CD4-positive, alpha-beta T cell treated with Interleukin-6 at 100 ng/mL for 8 hours (primary cell): ENCODE measurements around the gene GRID1.
"Not testable (repeated sequence)": the region's sequence is repeated elsewhere in the genome, so short reads cannot be mapped to it uniquely, and the experiment has no call there.

ENCODE experiments used
- DNase-seq: peaks from one replicate; pipeline ENCODE4 v3.0.0-alpha.2; 2020; ENCODE audit warnings: mixed read lengths, low spot score

Gene GRID1

DNA sequence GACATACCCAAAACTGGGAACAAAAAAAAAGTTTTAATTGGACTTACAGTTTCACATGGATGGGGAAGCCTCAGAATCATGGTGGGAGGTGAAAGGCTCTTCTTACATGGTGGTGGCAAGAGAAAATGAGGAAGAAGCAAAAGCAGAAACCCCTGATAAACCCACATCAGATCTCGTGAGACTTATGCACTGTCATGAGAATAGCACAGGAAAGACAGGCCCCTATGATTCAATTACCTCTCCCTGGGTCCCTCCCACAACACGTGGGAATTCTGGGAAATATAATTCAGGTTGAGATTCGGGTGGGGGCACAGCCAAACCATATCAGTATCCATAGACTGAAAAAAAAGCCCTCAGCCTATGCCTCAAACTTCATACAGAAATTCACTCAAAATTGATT, 647.2 kb downstream of the GRID1 start:
- no peak for DNase-seq

GRCh38 chr10:85713885-85714284, 652.7 kb downstream of the GRID1 start:
- DNase-seq: no peak

DNA sequence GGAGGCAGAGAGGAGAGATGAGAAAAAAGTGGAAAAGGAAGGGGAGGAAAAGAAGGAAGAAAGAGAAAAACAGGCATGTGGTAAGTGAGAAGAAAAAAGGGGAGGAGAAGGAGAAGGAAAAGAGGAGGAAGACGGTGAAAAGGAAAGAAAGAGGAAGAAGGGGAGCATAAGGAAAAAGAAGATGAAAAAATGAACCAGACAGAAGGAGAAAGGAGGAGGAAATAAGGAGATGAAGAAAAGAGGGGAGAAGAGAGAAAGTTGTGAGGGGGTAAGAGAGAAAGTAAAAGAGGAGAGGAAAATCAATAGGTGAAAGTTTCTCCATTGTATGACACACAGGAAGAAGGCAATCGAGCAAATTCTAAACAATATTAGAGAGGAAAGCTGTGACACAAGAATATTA, 663.8 kb downstream of the GRID1 start:
- no peak for DNase-seq

- DNase-seq: not testable (repeated sequence)
Measured at GRCh38 chr10:85699066-85699465, 667.5 kb downstream of the GRID1 start.

DNA sequence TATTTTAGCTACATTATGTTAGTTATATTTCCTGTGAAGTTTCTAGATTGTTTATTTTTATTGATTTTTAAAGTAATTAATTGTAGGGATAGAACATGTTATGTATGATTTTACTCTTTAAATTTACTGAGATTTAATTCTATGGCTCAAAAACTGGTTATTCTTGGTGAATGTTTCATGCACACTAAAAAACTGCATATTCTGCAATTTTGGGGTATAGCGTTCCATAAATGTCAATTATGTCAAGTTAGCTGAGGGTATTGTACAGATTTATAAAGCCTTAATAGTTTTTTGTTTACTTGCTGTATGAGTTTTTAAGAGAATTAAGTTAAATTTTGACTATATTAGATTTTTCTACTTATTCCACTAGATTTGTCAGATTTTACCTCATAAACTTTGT, 669.7 kb downstream of the GRID1 start:
- DNase-seq: no peak

DNA sequence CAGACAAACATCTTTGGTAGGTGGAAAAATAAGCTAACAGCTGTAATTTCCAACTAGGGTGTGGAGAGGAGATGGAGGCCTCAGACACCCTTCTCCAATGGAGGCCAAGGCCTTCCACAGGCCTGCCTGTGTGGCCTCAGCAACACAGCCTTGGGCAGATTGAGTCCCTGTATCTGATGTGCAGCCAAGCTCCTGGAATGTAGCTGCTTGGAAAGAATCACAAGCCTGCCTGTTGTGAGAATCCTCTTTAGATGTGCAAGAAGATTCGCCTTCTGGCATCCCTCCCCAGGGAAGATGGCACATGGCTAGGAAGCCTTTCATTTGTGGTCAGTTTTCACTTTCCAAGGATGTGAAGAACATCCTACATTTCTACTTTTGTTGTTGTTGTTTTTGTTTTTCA, 684.0 kb downstream of the GRID1 start:
- no peak for DNase-seq

GRCh38 chr10:85679710-85680109, 686.9 kb downstream of the GRID1 start:
- DNase-seq: no peak

DNA sequence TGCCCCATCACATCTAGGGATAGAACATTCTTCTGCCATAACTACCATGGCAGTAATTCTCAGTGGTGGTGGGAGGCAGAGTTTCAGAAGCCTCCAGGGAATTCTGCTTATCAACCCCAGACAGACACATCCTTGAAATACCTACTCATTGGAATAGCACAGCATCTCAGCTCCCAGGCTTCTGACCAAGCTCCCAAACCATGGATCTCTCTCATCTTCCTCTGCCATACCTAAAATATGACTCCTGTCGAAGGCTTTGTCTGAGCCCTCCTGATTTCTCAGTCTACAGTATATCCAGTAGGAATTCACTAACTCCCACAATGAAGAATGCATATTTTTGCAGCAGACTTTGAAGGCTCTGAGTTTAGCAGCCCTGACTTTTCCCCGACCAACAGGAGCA, 687.5 kb downstream of the GRID1 start:
- no peak for DNase-seq

DNA sequence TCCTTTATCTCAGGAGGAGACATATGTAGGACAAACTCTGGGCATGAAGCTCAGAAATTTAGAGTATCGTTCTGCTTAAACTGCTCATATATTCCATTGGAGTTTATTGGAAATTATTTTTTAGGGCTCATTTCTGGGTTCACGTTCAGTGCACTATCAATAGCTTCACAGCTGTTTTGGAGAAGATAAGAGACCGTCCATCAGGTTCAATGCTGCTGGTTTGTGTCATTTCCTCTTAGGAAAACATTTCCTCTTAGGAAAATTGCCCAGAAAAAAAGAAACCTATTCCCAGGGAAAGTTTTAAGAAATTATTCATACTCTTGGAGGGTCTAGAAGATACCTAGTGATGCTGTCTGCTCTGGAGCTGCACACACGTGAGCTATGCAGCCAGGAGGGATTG, 691.7 kb downstream of the GRID1 start:
- no peak for DNase-seq

DNA sequence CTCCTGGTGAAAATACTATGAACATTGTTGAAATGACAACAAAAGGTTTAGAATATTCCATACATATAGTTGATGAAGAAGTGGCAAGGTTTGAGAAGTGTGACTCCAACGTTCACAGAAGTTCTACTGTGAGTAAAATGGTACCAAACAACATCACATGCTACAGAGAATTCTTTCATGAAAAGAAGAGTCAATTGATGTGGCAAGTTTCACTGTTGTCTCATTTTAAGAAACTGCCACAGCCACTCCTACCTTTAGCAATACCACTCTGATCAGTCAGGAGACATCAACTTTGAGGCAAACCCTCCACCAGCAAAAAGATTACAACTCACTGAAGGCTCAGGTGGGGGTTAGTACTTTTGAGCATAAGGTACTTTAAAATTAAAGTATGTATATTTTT, 693.3 kb downstream of the GRID1 start:
- no peak for DNase-seq

GRCh38 chr10:85671530-85671929, 695.1 kb downstream of the GRID1 start:
- no peak for DNase-seq

DNA sequence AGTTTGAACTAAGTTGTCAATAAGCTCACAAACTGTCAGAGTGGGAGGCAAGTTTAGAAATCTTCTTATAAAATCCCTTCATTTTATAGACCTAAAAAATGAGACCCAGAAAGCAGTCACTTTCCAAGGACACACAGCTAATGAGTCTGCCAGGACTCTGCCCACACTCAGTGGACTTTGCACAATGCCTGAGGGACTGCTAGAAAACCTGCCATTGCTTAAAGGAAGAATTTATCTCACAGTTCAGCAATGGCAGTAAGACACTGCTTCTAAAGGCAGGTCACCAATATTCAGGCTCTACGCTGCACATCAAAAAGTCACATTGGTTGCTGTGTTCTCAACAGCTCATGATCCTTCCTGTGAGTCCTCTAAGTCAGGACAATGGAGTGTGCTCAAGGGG, 698.1 kb downstream of the GRID1 start:
- no peak for DNase-seq

- DNase-seq: no peak
Measured at GRCh38 chr10:85667638-85668233, 698.9 kb downstream of the GRID1 start.

DNA sequence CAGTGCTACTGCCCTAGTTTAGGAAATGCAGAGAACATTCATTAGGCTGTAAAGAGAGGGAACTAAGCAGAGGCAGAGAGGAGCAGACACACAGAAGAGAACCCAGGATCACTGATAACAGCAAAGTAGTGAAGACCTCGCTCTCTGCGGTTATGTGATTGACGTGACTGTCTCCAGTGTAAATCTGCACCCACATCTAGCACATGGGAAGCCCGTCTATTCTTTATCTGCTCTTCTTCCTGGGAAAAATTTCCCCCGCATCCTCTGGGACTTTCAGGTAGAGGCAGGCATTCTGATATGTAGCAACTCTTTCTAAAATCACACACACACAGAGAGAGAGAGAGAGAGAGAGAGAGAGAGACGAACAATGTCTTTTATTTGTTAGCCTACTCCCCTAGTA, 699.6 kb downstream of the GRID1 start:
- no peak for DNase-seq

DNA sequence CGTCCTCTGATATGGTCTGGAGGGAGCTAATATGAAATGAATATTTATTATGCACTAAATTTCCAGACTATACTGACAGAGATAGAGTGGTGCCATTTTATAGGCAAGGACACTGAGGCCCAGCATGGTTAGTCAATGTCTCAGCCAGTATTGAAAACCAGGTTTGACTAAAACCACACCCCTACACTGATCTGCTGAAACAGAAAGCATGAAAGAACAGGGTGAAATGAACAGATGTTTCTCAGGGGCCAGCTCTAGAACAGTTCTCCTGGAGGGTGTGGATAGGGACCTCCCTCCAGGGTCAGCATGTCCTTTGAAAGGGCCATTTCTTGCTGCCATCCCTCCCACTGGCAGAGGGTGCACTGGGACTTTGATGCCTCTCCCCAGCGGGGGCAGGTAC, 700.5 kb downstream of the GRID1 start:
- no peak for DNase-seq

GRCh38 chr10:85665681-85666080, 700.9 kb downstream of the GRID1 start:
- no peak for DNase-seq

DNA sequence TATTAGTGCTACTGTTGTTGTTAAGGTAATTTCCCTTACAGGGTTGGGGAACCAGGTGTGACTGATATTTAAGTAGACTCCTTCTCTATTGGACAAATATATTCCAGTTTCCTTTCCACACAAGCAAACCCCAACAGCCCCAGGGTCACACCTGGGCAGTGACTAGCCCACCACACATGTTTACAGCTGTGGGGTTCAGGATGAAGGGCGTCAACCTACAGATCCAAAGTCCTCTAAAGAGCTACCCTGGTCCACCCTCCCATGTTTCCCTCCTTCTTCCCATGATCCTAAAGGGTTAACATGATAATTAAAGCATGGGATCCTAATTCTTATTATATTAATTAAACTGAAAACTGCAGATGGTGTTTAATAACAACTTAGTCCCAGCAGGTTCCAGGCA, 701.5 kb downstream of the GRID1 start:
- DNase-seq: no peak

DNA sequence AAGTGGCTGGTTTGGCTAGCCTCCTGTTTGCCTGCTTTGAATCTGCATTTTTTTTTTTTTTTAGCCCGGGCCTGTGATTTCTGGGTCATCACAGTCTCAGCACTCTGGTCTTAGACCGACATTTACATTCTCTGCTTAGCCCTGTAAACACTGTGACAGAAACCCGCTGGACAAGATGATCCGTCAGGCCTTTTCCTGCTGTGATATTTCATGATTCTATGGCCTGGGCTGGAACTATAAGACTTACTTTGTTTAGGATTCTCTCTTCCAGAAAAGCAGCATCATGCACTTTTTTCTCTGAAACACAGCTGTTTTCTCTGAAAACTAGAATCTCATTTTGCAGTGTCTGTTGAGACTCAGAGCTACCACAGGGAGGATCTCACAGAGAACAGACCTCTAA, 705.5 kb downstream of the GRID1 start:
- no peak for DNase-seq

- DNase-seq: no peak
Measured at GRCh38 chr10:85659331-85659730, 707.3 kb downstream of the GRID1 start.

- DNase-seq: no peak
Measured at GRCh38 chr10:85658518-85658917, 708.1 kb downstream of the GRID1 start.

DNA sequence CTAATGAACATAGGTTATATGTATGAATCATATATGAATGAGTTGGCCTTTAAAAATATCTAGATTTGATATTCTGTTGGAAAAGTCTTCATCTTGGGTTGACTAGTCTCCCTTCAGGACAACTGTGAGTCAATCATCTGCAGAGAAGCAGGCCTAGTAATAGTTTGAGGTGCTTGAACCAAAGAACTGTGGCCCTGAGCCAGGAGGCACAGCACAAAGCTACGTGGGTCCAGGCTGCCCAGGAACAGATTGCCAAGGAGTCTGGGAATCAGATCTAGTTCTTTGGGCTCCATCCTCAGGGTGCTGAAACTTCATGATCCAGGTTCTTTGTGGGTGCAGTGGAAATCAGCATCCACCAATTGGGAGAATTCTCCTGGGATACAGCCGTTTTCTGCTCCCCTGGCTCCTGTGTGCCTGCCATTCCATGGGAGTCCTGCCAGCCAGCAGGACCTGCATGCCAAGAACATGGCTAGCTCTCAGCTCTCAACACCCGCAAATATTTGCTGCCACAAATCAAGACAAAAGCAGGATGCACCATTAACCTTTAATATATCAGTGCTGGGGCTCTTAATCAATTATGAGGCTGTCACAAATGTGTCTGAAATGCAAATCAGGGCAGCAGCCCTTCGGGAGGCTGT, 709.0 kb downstream of the GRID1 start:
- no peak for DNase-seq

- DNase-seq: no peak
Measured at GRCh38 chr10:85655411-85655810, 711.2 kb downstream of the GRID1 start.

DNA sequence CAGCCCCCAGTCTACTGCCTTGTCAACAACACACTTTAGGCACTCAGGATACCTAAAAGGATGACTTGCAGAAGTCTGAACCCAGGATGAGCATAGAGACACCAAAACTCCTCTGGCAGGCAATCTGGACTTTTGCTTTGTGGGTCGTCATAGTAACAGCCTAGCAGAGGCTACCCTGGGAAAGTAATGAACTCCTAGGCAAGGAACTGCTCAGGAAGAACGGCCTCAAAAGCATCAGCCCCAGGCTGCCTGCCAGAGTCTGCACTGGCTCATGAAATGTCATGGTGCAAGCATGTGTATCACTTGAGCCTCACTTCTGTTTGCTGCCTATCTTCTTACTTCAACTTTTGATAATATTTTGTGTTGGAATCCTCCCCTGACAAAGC, 715.1 kb downstream of the GRID1 start:
- DNase-seq: no peak

DNA sequence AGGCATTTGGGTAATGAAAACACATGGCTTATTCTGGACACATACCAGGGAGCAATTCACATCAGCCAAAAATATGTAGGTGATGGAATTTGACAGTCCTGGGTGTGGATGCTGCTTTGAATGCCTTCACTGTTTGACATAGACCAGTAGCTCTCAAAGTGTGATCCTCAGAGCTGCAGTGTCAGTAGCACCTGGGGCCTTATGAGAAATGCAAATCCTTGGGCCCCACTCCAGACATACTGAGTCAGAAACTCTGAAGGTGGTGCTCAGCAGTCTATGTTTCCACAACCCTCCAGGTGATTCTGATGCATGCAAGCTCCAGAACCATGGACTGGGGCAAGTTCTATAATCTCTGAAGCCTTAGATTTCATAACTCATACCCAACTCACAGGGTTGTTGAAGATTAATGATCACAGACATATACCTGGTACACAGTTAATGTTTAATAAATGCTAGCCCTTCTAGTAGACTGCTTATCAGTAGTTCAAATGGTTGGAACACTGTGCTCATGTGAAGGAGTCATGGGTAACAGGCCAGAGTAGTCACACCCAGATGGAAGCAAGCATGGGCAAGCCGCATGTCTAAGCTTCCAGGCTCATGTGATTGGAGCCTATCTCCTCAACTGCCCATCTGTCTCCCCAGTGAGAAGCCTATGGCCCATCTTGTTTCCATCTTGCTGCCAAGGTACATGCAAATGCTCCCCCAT, 715.7 kb downstream of the GRID1 start:
- no peak for DNase-seq
